Measurements from ENCODE around the gene MRE11. TPM values are rescaled to one million over a fixed set of nuclear protein-coding genes. Genes with fewer than 3 reads are reported as not detected.

The MRE11 gene
- total and polyA plus RNA-seq, 9 of the 15 experiments (the other 6 are each of a cell fraction or from before 2014, with no cell fraction given): 18.3 to 45.2 (median 29.1) TPM

- TF ChIP-seq ZNF699 (CRISPR knock-in tag; IDR thresholded peaks at IDR 0.05; ENCODE audit: insufficient replicate concordance) (no peak), MTF1 (CRISPR knock-in tag; IDR thresholded peaks at IDR 0.05; ENCODE audit: borderline replicate concordance) (no peak), ETV1 (tag; conservative IDR thresholded peaks at IDR 0.05; ENCODE audit: low read depth) (peak; percentile 76), GABPB2 (CRISPR knock-in tag; conservative IDR thresholded peaks at IDR 0.05) (no peak), ZFP36 (IDR thresholded peaks at IDR 0.05; ENCODE audit: low read depth, low read length, partially characterized antibody) (no peak), ZNF668 (CRISPR knock-in tag; IDR thresholded peaks at IDR 0.05) (0 out of 2 replicates have a peak, but pooled peaks have one; percentile 25), ZNF12 (CRISPR knock-in tag; IDR thresholded peaks at IDR 0.05) (no peak), CXXC5 (CRISPR knock-in tag; IDR thresholded peaks at IDR 0.05) (peak; percentile 21; the same call in 1 of the 2 replicates), SP2 (IDR thresholded peaks at IDR 0.05; ENCODE audit: extremely low read depth, low read depth, low read length, poor library complexity, severe bottlenecking) (no peak), BRF1 (IDR thresholded peaks at IDR 0.05; ENCODE audit: borderline replicate concordance, extremely low read depth, insufficient read length) (no peak), TRIM24 (IDR thresholded peaks at IDR 0.05) (peak in 1 of 2 experiments; percentile 47; a peak in 1 of 4 replicates), CEBPG (CRISPR knock-in tag; IDR thresholded peaks at IDR 0.05) (peak; percentile 29; the same call in 1 of the 2 replicates), CEBPG (tag; conservative IDR thresholded peaks at IDR 0.05 in 1 of 2, IDR thresholded peaks at IDR 0.05 in 1 of 2) (peak; percentile 85 to 90), ZNF444 (CRISPR knock-in tag; IDR thresholded peaks at IDR 0.05) (no peak), POLR2H (tag; IDR thresholded peaks at IDR 0.05; ENCODE audit: low read depth) (peak; percentile 80), EP300 (IDR thresholded peaks at IDR 0.05; ENCODE audit: low read length) (peak; percentile 25; the same call in 1 of the 2 replicates), TCF7L2 (IDR thresholded peaks at IDR 0.05; ENCODE audit: low read depth, low read length) (no peak), L3MBTL2 (IDR thresholded peaks at IDR 0.05) (peak; percentile 58; the same call in 1 of the 2 replicates), HOXB6 (CRISPR knock-in tag; IDR thresholded peaks at IDR 0.05; ENCODE audit: borderline replicate concordance) (no peak), ARID2 (IDR thresholded peaks at IDR 0.05) (no peak), GTF2B (IDR thresholded peaks at IDR 0.05; ENCODE audit: extremely low read depth, insufficient read length) (no peak)
Measured at GRCh38 chr11:94405062-94405833, 88.4 kb downstream of the MRE11 start (continued).

All from K562 (cell line).